Stimulated activated CD8-positive, alpha-beta memory T cell treated with anti-CD3 and anti-CD28 coated beads, Interleukin-7, amount 100 ng/mL, for 48 hours (primary cell): ENCODE results near the gene OR52D1.

Experiments
- DNase-seq, 2 donors: peaks; one replicate each; pipeline ENCODE4 v3.0.0-alpha.2; 2020; ENCODE audit warnings: low read depth in 1 of 2; ENCODE audit errors: extremely low read depth in 1 of 2

The OR52D1 gene

DNA sequence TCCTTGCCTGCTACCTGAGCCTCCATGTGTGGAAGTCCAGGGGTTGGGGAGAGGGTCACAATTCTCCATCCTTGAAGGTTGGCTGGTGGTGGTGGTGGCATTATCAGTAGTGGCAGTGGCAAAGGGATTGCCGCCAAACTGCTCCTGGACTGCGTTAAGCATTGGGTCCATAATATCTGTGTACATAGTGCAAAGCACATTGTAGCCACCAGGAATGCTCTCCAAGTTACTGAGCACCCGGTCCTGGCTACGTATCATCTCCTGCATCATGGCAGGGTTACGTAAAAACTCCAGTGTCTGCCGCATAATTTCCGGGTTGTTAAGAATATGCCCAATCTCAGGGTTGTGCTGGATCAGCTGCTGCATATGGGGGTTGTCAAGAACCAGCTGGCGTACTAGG is 20.1 kb downstream of the OR52D1 start:
- no peak for DNase-seq

DNA sequence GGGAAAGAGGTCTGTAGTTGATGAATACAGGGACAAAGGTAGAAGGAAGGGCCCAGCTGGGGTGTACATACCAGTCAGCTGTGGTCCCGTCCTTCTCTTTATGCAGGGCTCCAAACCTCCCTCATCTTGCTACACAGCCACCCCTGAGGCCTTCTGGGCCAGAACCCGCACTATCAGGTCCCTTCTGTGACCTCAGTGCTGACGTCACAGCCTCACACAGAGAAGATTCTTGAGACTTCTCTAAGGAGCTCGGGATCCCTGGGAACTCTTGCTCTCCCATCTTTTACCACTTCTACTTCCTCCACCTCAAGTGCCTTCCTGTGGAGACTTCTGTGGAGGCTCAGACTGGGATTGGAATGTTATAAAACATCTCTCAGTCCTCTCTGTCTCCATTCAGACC is 21.3 kb downstream of the OR52D1 start, which contains the start of gene UBQLN3:
Gene UBQLN3 (minus strand): TSS at position 155 of the 400 bp plus-strand sequence. CDS start 399 bp downstream, outside the sequence.
- no peak for DNase-seq

DNA sequence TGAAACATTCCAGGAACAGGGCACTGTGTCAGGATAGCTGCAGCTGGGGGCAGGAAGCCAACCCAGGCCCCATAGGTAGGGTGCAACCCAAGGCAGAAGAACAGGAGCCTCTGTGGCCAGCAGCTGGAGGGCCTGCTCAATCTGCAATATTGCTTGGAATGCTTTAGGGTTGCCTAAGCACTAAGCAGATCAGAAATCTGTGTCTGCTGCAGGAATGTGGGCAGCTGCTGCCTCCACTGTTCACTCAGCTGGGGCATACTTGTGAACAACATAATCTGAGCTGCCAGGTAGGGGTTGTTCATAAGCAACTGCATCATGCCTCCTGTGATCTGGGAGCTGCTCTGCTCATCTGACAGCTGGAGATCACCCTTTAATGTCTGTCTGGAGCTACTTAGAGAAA is 26.4 kb downstream of the OR52D1 start:
- no peak for DNase-seq

DNA sequence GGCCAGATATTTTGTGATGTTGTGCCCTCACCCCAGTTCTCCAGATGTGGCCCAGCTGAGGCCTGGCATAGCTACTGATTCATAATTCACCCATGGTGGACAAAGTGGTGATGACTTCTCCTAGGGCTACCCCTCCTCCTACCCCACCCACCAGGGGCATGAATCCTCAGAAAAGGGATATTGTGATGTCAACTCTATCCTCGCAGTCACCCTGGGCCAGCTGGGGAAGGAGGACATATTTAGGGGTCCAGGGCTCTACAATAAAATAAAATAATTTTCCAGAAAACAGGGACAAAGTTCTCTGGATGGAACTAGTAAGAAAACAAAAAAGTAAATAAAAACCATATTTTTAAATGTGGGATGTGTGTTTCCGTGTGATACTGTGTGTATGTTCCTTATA is 28.1 kb downstream of the OR52D1 start, which contains the start of gene UBQLNL:
Gene UBQLNL (minus strand): TSS at position 101 of the 400 bp plus-strand sequence. CDS start 258 bp downstream, outside the sequence.
- DNase-seq = no peak

DNA sequence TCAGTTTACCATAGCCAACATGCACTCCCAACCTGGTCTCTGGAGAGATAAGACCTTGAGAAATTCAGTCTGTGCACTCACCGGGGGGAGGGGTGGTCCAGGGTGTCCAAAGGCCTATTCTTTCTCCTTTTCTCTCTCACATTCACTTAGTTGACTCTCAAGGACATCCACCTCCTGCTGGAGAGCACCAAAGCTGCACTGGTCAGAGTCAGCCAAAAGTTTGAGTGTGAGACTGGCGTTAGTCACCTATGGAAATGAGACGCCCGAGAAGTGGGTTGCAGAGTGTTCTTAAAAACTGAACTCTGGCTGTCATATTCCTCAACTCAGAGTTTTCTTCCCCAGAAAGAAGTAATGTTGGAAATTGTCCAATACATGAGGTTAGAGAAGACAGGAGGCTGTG is 33.1 kb downstream of the OR52D1 start:
- DNase-seq = no peak

DNA sequence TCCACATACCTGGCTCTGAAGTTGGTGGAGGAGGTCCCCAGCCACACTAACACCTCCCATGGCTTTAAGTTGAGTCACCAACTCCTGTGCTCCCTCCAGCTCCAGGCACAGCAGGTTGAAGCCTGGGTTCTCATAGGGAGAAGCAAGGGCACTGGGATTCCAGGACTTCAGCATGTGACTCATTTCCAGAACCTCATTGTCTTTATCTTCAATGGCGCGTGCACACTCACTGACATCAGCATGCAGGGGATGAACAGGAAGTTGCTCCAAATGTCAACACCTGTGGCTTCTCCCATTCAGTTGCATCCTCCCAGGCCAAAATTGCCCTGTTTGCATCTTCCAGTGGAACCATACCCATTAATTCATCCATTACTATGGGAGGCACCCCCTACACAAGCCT is 33.8 kb downstream of the OR52D1 start:
- no peak for DNase-seq

DNA sequence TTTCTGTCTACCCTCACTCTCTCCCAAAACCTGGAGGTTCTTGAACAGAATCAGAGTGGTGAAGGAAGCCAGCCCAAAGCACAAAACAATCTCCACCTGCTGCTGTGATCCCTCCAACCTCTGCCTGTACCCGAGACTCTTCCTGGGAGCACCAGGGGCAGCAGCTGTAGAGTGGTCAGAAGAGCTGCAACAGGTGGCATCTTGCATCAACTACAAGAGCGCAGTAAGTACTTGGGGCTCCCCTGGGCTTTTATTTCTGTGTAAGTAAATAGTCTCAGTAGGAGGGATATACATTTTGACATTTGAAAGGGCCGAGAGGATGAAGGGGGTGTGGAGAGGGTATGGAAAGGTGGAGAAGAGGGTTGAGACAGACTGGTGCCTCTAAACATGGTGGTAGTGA is 36.3 kb downstream of the OR52D1 start:
- DNase-seq = no peak

DNA sequence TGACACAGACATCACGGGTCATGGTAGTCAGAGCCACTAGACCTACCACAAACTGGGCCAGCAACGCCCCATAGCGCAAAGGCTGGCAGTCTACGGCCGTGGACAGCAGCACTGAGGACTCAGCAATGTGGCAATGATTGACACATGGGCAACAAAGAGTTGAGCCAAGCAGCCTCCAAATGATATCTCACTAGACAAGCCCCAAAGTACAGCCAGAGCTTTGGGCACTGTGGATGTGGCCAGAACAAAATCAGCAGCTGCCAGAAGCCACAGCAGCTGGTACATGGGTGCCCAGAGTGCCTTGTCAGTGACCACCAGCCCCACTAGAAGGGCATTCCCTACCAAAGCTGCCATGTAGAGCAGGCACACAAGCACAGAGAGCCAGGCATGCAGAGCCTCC is 39.2 kb downstream of the OR52D1 start:
- DNase-seq = no peak

DNA sequence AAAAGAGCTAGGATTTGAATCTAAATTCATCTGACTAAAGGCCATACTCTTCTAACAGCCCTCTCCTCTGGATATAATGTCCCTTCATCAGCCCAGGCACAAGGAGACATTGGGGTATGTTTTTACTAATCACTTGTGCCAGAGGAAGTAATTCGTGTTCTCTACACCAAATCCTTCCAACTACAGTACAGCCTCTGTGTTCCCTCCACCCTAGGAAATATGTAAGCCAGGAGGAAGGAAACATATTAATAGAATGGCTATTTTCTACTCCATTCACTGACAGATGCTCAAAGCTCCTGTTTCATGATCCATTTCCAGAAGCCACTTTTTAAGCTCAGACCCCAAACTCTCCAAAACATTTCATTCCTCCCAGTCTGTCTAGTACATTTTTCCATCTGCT is 40.0 kb downstream of the OR52D1 start:
- no peak for DNase-seq

DNA sequence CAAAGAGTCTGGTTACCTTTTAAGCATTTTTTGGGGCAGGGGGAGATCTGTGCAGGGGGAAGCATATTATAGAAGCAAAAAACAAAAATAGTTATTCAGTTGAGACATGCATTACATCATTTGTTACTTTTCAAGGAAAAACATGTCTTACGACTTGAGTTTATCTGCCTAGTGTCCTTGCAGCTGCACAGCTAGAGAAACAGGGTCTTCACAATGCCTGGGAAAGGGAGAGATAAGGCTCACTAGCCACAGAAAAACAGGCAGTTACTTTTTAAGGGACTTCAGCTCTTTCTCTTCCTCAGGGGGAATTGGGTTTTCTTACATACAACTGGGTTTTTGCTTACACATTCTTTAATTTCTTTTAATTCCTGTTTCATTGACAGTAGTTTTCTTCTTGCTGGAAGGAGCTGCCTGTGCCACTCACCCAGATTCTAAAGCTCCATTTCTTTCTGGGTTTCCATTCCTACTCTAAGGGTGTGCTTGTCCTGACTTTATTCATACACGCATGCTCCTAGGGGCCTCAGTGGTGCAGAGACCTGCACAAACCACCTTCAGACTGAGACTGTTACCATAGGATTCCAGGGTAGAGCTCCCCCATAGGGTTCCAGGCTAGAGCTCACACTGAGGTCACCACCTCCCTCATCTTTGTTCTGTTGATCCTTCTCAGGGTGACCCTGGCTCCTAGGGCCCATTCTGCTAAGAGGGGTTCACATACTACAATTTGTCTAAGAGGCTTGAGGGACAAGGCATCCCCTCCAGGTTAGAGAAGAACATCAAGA is 42.8 kb downstream of the OR52D1 start:
- no peak for DNase-seq

DNA sequence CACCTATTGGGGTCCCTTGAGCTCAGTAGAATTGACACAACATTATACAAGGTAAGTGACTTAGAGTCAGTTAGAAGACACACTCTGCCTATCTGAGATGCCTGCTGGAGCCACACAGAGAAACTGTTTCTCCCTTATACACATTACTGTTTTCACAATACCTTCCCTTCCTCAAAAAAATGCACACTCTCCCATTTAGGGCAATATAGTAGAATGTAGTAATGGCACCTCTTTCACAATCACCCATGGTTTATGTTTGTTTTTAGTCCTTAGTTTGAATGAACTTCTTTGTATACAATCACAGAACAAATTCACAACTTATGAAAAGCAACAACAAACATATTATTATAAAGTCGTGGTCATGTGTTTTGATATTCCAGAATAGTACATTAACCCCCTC is 45.6 kb downstream of the OR52D1 start:
- DNase-seq = no peak

DNA sequence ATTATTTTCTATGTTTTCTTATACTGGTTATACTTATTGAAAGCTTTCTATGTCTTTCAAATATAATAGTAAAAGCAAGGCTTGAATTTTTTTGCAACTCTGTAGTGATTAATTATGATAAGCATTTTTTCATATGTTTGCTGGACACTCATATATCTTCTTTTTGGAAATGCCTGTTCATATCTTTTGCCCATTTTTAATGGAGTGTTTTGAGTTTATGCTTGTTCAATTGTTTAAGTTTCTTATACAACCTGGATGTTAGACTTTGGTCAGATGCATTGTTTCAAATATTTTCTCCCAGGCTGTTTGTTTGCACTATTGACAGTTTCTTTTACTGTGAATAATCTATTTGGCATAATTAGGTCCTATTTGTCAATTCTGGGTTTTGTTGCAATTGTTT is 48.0 kb downstream of the OR52D1 start:
- DNase-seq = no peak
